NOMO-1 treated with DMSO at 0.1 percent for 48 hours (cell line): Measurements from ENCODE around the gene FPGT.
"Not testable (repeated sequence)": the region's sequence is repeated elsewhere in the genome, so short reads cannot be mapped to it uniquely, and the experiment has no call there.

Source experiments
- DNase-seq: peaks from one replicate; lab custom pipeline; 2025; ENCODE audit not compliant: unreplicated experiment; lab: John Stamatoyannopoulos, UW

The FPGT gene

GRCh38 chr1:74197657-74198552 lies at the start of gene FPGT, which contains the start of gene LRRIQ3:
FPGT (plus strand) TSS chr1:74198242; CDS start chr1:74198279, 37 bp downstream.
LRRIQ3 (minus strand) TSS chr1:74198176; CDS start chr1:74183684, 14,492 bp downstream.
- peak; percentile 86 for DNase-seq

GRCh38 chr1:74160046-74160445 lies 38.0 kb upstream of the FPGT start:
- no peak for DNase-seq

GRCh38 chr1:74161497-74161896 lies 36.5 kb upstream of the FPGT start:
- no peak for DNase-seq

GRCh38 chr1:74162333-74162732 lies 35.7 kb upstream of the FPGT start:
- no peak for DNase-seq

GRCh38 chr1:74174423-74174822 lies 23.6 kb upstream of the FPGT start:
- DNase-seq: not testable (repeated sequence)

GRCh38 chr1:74180490-74180889 lies 17.6 kb upstream of the FPGT start:
- no peak for DNase-seq

GRCh38 chr1:74193908-74194307 lies 4.1 kb upstream of the FPGT start:
- no peak for DNase-seq

GRCh38 chr1:74195339-74195738 lies 2.7 kb upstream of the FPGT start:
- DNase-seq: no peak

- no peak for DNase-seq
Observed at GRCh38 chr1:74197255-74197654, 787 bp upstream of the FPGT start.

GRCh38 chr1:74199504-74199903 lies 1.5 kb downstream of the FPGT start:
- peak; percentile 12 for DNase-seq

- no peak for DNase-seq
Observed at GRCh38 chr1:74205266-74205665, 7.2 kb downstream of the FPGT start.

- DNase-seq: no peak
Observed at GRCh38 chr1:74215229-74215628, 17.2 kb downstream of the FPGT start.

- DNase-seq: no peak
Observed at GRCh38 chr1:74222701-74223100, 24.7 kb downstream of the FPGT start.

GRCh38 chr1:74223453-74223852 lies 25.4 kb downstream of the FPGT start:
- DNase-seq: no peak

- no peak for DNase-seq
Observed at GRCh38 chr1:74235153-74235552, 37.1 kb downstream of the FPGT start, which contains the start of gene TNNI3K. TNNI3K (plus strand) TSS chr1:74235387; CDS start chr1:74235452, 65 bp downstream.

- DNase-seq: no peak
Observed at GRCh38 chr1:74236440-74236839, 38.4 kb downstream of the FPGT start.

- no peak for DNase-seq
Observed at GRCh38 chr1:74237035-74237434, 39.0 kb downstream of the FPGT start.

GRCh38 chr1:74237787-74238186 lies 39.7 kb downstream of the FPGT start:
- DNase-seq: no peak

GRCh38 chr1:74245168-74245772 lies 47.2 kb downstream of the FPGT start:
- DNase-seq: no peak

GRCh38 chr1:74246315-74246714 lies 48.3 kb downstream of the FPGT start:
- no peak for DNase-seq

GRCh38 chr1:74247881-74248528 lies 50.0 kb downstream of the FPGT start:
- DNase-seq: no peak
